HAP-1 (cell line): ENCODE data around the gene KAZN.

Source experiments
- DNase-seq, 2 experiments: peaks; one replicate each; pipeline ENCODE4 v3.0.0-alpha.2; 2016 to 2020; ENCODE audit warnings: low spot score in 2 of 2
- H3K27me3 ChIP-seq: fragments of 250-450 bp; sonication (Bioruptor Pico); 2 replicates; pipeline ENCODE4 v1.5.1; 2020; ENCODE audit warnings: low read depth, mild to moderate bottlenecking, moderate library complexity
- H3K36me3 ChIP-seq: fragments of 250-450 bp; sonication (Bioruptor Pico); replicated peaks from 2 replicates; pipeline ENCODE4 v1.5.1; 2020; ENCODE audit warnings: mild to moderate bottlenecking
- H3K4me1 ChIP-seq: fragments of 250-450 bp; sonication (Bioruptor Pico); 2 replicates; pipeline ENCODE4 v1.5.1; 2020; ENCODE audit warnings: mild to moderate bottlenecking
- H3K4me3 ChIP-seq: fragments of 250-450 bp; sonication (Bioruptor Pico); 2 replicates; pipeline ENCODE4 v1.5.1; 2020; ENCODE audit warnings: mild to moderate bottlenecking, moderate library complexity
- H3K9me3 ChIP-seq: fragments of 250-450 bp; sonication (Bioruptor Pico); 2 replicates; pipeline ENCODE4 v1.5.1; 2020; ENCODE audit warnings: mild to moderate bottlenecking, moderate library complexity
- in situ Hi-C: fragments of 300-500 bp; cut with MboI; formaldehyde crosslinking; loops from 3 replicates; pipeline ENCODE4 v1.14.3; 2020; ENCODE audit warnings: low sequenced_read_pairs, inconsistent platforms, mixed read lengths

Gene KAZN

GRCh38 chr1:14663773-14664172 is 65.3 kb downstream of the KAZN start:
- H3K36me3 ChIP-seq: no peaks in the 10 kb centered on the region
- DNase-seq: no peak
- in situ Hi-C loops: no loop called here
- no peaks in the 10 kb centered on the region for H3K27me3 ChIP-seq
- peaks cover 10% of the 10 kb centered on the region for H3K4me1 ChIP-seq
- no peak overlapping the region for H3K4me3 ChIP-seq
- no peaks in the 10 kb centered on the region for H3K9me3 ChIP-seq

- Histone ChIP-seq H3K4me3 (no peak overlapping the region), H3K4me1 (no peaks in the 10 kb centered on the region)
- in situ Hi-C loops: no loop called here
Observed at GRCh38 chr1:14666373-14666772, 67.9 kb downstream of the KAZN start.

GRCh38 chr1:14666962-14667650 is 68.6 kb downstream of the KAZN start:
- Histone ChIP-seq H3K4me1 (no peaks in the 10 kb centered on the region), H3K27me3 (no peaks in the 10 kb centered on the region), H3K36me3 (no peaks in the 10 kb centered on the region), H3K9me3 (no peaks in the 10 kb centered on the region), H3K4me3 (no peak overlapping the region)
- in situ Hi-C loops: no loop called here
- no peak for DNase-seq

More at GRCh38 chr1:14666373-14666772, 67.9 kb downstream of the KAZN start:
- DNase-seq: no peak
- no peaks in the 10 kb centered on the region for H3K9me3 ChIP-seq
- H3K27me3 ChIP-seq: no peaks in the 10 kb centered on the region
- H3K36me3 ChIP-seq: no peaks in the 10 kb centered on the region

GRCh38 chr1:14667651-14667984 is 69.1 kb downstream of the KAZN start:
- no peaks in the 10 kb centered on the region for H3K9me3 ChIP-seq

GRCh38 chr1:14668538-14668937 is 70.1 kb downstream of the KAZN start:
- Histone ChIP-seq H3K4me3 (no peak overlapping the region), H3K27me3 (no peaks in the 10 kb centered on the region), H3K4me1 (no peaks in the 10 kb centered on the region), H3K9me3 (no peaks in the 10 kb centered on the region), H3K36me3 (no peaks in the 10 kb centered on the region)
- in situ Hi-C loops: no loop called here
- no peak for DNase-seq

More at GRCh38 chr1:14667651-14667984, 69.1 kb downstream of the KAZN start:
- DNase-seq: no peak
- Histone ChIP-seq H3K4me1 (no peaks in the 10 kb centered on the region), H3K4me3 (no peak overlapping the region), H3K27me3 (no peaks in the 10 kb centered on the region), H3K36me3 (no peaks in the 10 kb centered on the region)
- in situ Hi-C loops: no loop called here

GRCh38 chr1:14672005-14672404 is 73.5 kb downstream of the KAZN start:
- Histone ChIP-seq H3K9me3 (no peaks in the 10 kb centered on the region), H3K36me3 (no peaks in the 10 kb centered on the region), H3K4me1 (no peaks in the 10 kb centered on the region), H3K4me3 (no peak overlapping the region), H3K27me3 (no peaks in the 10 kb centered on the region)
- DNase-seq: no peak
- in situ Hi-C loops: no loop called here

- H3K9me3 ChIP-seq: no peaks in the 10 kb centered on the region
- no peaks in the 10 kb centered on the region for H3K4me1 ChIP-seq
- no peak overlapping the region for H3K4me3 ChIP-seq
- H3K27me3 ChIP-seq: no peaks in the 10 kb centered on the region
- in situ Hi-C loops: no loop called here
- DNase-seq: no peak
- H3K36me3 ChIP-seq: no peaks in the 10 kb centered on the region
Observed at GRCh38 chr1:14674030-14674429, 75.5 kb downstream of the KAZN start.

GRCh38 chr1:14676400-14676799 is 77.9 kb downstream of the KAZN start:
- H3K4me3 ChIP-seq: no peak overlapping the region
- H3K4me1 ChIP-seq: no peaks in the 10 kb centered on the region
- H3K27me3 ChIP-seq: no peaks in the 10 kb centered on the region
- H3K9me3 ChIP-seq: no peaks in the 10 kb centered on the region
- DNase-seq: no peak
- H3K36me3 ChIP-seq: no peaks in the 10 kb centered on the region
- in situ Hi-C loops: no loop called here

GRCh38 chr1:14677292-14677971 is 78.9 kb downstream of the KAZN start:
- Histone ChIP-seq H3K9me3 (no peaks in the 10 kb centered on the region), H3K36me3 (no peaks in the 10 kb centered on the region), H3K4me3 (no peak overlapping the region), H3K4me1 (no peaks in the 10 kb centered on the region), H3K27me3 (no peaks in the 10 kb centered on the region)
- no peak for DNase-seq
- in situ Hi-C loops: no loop called here

- Histone ChIP-seq H3K4me3 (no peak overlapping the region), H3K9me3 (no peaks in the 10 kb centered on the region), H3K4me1 (no peaks in the 10 kb centered on the region), H3K36me3 (no peaks in the 10 kb centered on the region), H3K27me3 (no peaks in the 10 kb centered on the region)
- DNase-seq: no peak
- in situ Hi-C loops: no loop called here
Observed at GRCh38 chr1:14678011-14678638, 79.6 kb downstream of the KAZN start.

- Histone ChIP-seq H3K4me1 (no peaks in the 10 kb centered on the region), H3K9me3 (no peaks in the 10 kb centered on the region), H3K36me3 (no peaks in the 10 kb centered on the region), H3K4me3 (no peak overlapping the region), H3K27me3 (no peaks in the 10 kb centered on the region)
- no peak for DNase-seq
- in situ Hi-C loops: no loop called here
Observed at GRCh38 chr1:14679027-14679688, 80.7 kb downstream of the KAZN start.

GRCh38 chr1:14681182-14681581 is 82.7 kb downstream of the KAZN start:
- no peak for DNase-seq
- Histone ChIP-seq H3K9me3 (no peaks in the 10 kb centered on the region), H3K27me3 (no peaks in the 10 kb centered on the region), H3K36me3 (no peaks in the 10 kb centered on the region), H3K4me3 (no peak overlapping the region), H3K4me1 (no peaks in the 10 kb centered on the region)
- in situ Hi-C loops: no loop called here

GRCh38 chr1:14682941-14683621 is 84.6 kb downstream of the KAZN start:
- Histone ChIP-seq H3K4me3 (no peak overlapping the region), H3K36me3 (no peaks in the 10 kb centered on the region), H3K4me1 (no peaks in the 10 kb centered on the region), H3K9me3 (no peaks in the 10 kb centered on the region), H3K27me3 (no peaks in the 10 kb centered on the region)
- no peak for DNase-seq
- in situ Hi-C loops: no loop called here
